Inflammatory macrophage treated with lipopolysaccharide for 1 hour (primary cell): ENCODE results near the gene MKLN1.

Experiments used
- DNase-seq, 2 donors: peaks; one replicate each; pipeline ENCODE4 v3.0.0-alpha.2; 2020 to 2022

The MKLN1 gene

DNA sequence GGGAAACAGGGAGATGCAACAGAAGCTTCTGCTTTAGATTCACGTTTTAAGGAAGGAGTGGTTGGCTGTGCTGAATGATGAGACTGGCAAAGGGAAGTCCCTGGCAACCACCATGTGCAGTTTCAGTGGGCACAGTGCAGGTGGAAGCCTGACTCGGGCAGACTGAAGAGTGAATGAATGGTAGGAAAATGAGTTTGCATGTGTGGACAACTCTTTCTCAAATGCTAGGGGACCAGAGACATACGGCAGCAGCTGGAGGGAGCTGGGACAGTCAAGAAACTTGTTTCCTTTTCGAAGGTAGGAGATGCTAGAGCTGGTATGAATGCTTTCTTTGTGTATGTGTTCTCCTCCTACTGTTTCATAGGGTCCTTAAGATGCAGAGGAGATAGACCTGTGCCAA, 199.8 kb downstream of the MKLN1 start:
- DNase-seq, result peak; percentile 20 to 22

GRCh38 chr7:131529179-131529578, 201.5 kb downstream of the MKLN1 start:
- DNase-seq, result no peak

DNA sequence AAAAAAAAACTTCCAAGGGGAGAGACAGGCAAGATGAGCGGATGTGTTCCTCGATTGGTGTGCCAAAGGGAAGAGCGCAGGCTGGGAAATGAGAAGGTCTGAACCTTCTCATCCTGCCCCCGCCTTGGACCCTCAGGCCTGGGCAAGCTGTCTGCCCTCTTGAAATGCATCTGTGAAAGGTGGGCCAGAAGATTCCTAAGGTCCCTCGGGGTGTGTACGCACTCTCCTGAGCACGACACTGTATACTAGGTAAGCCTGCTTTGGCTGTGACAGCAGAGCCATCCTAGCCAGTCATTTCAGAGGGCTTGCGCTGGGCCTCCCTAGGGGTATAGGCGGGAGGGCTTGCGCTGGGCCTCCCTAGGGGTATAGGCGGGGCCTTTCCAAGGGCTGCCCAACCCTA, 201.9 kb downstream of the MKLN1 start:
- no peak for DNase-seq

DNA sequence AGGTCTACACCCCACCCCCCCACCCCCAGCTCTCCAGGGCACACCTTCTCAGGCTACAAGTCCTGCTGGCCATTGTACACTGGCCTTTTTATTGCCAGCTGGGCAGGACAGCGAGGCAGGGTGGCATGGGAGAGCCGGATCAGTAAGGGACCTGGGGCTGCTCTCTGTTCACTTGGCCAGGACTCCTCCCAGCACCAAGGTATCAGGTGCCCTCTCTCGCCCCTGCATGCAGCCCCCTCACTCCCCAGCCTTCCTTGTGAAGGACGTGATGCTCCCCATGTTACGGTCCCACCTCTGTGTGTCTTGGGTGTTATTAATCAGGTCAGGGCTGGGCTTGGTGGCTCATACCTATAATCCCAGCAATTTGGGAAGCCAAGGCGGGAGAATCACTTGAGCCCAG, 202.5 kb downstream of the MKLN1 start:
- DNase-seq, result no peak

GRCh38 chr7:131532570-131533091, 205.0 kb downstream of the MKLN1 start:
- DNase-seq, result no peak

DNA sequence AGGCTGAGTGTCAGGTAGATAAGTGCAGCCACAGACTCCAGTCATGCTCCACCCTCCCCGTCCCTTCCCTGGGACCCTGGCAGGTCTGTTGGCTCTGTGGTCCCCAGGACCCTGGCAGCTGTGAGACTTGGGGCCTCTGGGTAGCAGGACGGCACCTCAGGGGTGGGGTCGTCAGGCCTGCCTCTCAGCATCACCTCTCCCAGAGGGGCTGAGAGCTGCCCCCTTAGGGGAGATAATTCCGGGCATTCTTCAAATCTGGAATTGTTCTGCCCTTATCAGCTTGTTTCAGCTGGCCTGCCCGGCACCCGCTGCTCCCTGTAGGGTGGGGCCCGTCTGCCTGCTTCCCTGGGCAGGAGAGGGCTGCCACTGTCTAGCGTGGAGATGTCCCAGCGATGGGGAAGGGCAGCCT, 205.5 kb downstream of the MKLN1 start:
- no peak for DNase-seq

DNA sequence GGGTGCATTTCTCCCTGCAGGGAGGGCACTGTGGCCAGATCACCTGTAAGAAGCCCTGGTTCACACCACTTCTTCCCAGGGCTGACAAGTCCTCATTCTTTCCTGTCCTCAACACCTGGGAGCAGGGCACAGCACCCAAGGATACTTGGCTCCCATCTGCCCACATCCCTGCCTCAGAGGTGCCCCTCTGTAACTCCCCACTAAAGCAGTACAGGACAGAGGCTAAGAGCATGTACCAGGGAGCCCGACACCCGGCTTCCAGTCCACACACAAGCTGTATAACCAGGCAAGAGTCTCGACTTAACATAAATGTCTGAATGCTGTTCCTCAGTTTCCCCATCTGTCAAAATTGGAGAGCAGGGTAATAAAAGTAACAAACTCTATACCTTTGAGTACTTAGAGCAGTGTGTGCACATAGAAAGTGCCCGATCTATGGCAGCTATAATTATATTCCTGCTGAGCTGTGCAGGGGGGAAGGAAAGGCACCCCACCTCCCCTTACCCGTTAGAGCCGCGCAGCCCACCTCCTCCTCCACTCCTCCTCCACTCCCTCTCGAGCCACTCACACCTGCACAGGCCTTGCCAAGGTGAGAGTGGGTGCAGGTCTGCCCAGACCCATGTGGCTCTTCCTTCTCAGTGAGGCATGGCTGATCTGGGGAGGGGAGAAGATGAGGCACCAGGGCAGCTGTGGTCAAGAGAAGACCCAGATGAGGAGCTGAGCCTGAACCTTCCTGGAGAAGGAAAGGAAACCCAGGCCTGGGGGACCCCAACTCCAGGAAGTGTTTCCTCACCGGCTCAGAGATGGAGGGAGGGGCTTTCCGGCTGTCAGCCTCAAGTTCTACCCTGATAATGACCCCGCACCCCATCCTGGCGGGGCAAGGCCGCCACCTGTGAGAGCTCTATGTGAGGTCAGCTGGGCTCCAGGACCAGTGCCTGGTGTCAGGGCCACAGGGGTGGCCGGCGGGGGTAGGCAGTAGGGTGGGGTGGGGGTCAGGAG, 206.2 kb downstream of the MKLN1 start:
- no peak for DNase-seq

DNA sequence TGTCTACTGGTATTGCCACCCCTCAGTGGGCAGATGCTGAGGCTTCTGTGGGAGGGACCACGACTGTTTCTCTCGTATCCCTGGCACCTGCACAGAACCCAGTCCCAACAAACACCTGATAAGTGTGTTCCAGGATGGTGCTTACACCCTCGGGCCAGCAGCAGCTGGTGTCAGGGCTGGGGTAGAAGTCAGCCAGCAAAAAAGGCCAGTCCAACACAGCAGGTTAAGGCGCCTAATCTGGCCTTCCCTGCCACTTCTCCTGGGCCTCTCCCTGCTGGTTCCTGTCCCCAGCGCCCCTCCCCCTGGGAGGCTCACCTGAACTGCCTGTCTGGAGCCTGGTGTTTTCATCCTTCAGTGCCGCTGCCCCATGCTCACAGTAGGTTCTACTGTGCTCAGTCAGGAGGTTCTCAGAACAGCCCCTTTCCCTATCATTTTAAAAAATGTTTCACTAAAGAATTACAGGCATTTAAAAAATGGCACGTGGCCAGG, 208.7 kb downstream of the MKLN1 start:
- no peak for DNase-seq

DNA sequence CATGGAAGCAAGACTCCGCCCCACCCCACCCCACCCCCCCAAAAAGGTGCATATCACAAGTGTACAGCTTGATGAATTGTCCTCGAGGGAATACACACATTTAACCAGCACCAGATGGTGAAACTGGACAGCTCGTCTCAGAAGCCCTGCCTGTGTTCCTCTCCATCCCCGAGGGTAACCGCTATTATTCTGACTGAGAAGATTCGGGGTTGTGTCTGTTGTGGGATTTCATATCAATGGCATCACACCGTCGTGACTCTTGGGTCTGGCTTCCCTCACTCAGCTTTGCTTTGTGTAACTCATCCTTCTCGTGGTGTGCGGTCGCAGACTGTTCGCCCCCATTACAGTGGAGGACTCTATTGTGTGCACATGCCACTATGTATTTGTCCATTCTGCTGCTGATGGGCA, 209.9 kb downstream of the MKLN1 start:
- no peak for DNase-seq

DNA sequence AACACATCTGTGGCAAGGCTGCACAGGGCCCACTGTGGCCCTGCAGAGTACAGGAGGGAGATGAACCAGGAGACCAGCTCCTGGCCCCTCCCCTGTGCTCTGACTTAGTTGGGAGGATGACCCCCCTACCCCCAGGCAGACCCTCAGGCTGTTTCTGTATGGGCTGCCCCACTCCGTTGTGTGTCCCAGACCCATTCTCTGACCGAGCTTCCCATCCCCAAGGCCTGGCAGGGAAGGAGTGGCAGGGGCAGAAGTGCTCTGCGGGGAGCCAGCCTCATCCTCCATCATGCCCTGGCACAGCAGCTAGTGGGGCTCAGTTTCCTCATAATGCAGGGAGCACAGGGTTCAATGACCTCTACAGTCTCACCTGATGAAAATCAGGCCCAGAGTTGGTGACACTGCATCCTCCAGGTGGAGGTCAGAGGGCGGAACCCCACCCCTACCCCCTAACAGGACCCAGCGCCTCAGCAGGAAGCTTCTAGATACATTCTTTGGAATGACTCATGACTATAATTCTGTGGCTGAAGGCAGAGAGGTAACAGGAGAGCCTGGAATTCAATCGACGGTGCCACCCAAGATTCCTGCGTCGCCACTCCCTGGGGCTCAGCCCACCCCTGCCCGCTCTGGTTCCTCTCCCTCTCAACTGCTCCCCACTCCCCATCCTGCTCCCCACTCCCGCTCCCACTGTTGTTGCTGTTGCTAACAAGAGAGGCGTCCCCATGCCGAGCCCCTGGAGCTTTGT, 210.6 kb downstream of the MKLN1 start:
- DNase-seq, result no peak

DNA sequence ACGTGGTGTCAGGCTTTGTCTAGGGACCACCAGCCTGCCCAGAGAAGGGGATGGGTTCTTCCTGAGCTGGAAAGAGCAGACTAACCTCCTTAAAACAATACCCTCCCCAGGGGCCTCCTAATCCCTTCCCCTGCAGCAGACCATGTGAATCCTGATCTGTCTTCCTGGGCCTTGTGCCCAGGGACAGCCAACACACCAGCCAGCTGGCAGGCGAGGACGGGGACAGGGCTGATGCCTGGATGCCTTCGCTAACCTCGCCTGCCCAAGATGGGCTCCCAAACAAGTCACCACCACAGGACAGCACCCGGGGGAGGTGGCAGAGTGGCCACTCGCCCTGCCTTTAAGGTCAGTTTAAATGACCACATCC, 211.1 kb downstream of the MKLN1 start:
- DNase-seq, result no peak

- no peak for DNase-seq
Measured at GRCh38 chr7:131540491-131541162, 213.0 kb downstream of the MKLN1 start.

GRCh38 chr7:131543298-131543697, 215.6 kb downstream of the MKLN1 start:
- DNase-seq, result no peak

DNA sequence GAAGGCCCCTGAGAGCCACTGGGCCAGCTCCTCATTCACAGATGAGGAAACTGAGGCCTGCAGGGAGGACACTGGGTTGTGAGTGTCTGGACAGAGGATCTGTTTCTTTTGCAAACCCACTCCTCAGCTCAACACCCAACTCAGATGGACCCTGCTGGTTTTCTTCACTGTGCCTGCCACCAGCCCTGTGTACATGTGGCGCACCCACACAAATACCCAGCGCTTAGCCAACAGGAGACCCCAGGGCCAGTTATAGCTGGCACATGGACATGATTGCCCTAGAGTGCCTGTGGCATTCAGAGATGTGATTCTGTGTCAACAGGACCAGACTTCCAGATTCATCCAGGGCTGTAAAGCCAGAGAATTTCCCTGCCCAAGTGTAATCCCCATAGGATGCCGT, 216.3 kb downstream of the MKLN1 start:
- no peak for DNase-seq

- no peak for DNase-seq
Measured at GRCh38 chr7:131544449-131545301, 217.0 kb downstream of the MKLN1 start.

- peak in 1 of 2 donors; percentile 18 for DNase-seq
Measured at GRCh38 chr7:131546126-131546525, 218.4 kb downstream of the MKLN1 start.
